ENCODE data around the gene ECM2. TPM values are rescaled to one million over a fixed set of nuclear protein-coding genes. Genes with fewer than 3 reads are reported as not detected.

ECM2 gene
- total RNA-seq, 2 experiments from 2014 or later: not detected

GRCh38 chr9:92484563-92484962 lies 51.2 kb downstream of the ECM2 start:
- Histone ChIP-seq H3K27me3 (ENCODE audit: control insufficient read depth in 1 of 2, insufficient read depth in 2 of 2, low read length in 2 of 2) (no peaks in the 10 kb centered on the region), H3K4me3 (ENCODE audit: low read length) (no peak overlapping the region), H3K36me3 (ENCODE audit: insufficient read depth, low read length) (no peaks in the 10 kb centered on the region), H3K9me3 (ENCODE audit: control insufficient read depth in 1 of 2, insufficient read depth in 1 of 2, low read length in 2 of 2) (no peaks in the 10 kb centered on the region), H3K27ac (ENCODE audit: low read depth in 1 of 2, low read length in 2 of 2) (no peak overlapping the region), H3K4me1 (ENCODE audit: insufficient read depth, low read length) (no peaks in the 10 kb centered on the region)
- TF ChIP-seq CTCF (IDR thresholded peaks at IDR 0.05): no peak
- intact Hi-C loops (cut with DNase I, micrococcal nuclease): no loop called here
- no peak overlapping the region for H3K27ac Mint-ChIP-seq
- ChIA-PET CTCF (no interaction called here), POLR2A (interaction anchor here (1.1 kb wide), 1 partner anchor 18 kb away, joined by 3 read pairs; no protein-coding TSS in a partner anchor)
- H3K9me3 Mint-ChIP-seq: no peaks in the 10 kb centered on the region
- no peak for ATAC-seq (ENCODE audit: poor library complexity)
- H3K4me3 Mint-ChIP-seq: no peak overlapping the region
- DNase-seq: no peak
- no peaks in the 10 kb centered on the region for H3K4me1 Mint-ChIP-seq (ENCODE audit: low read depth)
- H3K36me3 Mint-ChIP-seq (ENCODE audit: low read depth): no peaks in the 10 kb centered on the region
- H3K27me3 Mint-ChIP-seq: no peaks in the 10 kb centered on the region

- Mint-ChIP-seq H3K27ac (no peak overlapping the region), H3K36me3 (ENCODE audit: low read depth) (no peaks in the 10 kb centered on the region), H3K9me3 (no peaks in the 10 kb centered on the region), H3K4me1 (ENCODE audit: low read depth) (no peaks in the 10 kb centered on the region), H3K27me3 (no peaks in the 10 kb centered on the region), H3K4me3 (no peak overlapping the region)
- H3K4me3 ChIP-seq (ENCODE audit: low read length): no peak overlapping the region
- no peak for TF ChIP-seq CTCF (IDR thresholded peaks at IDR 0.05)
- CTCF ChIA-PET: no interaction called here
- H3K27ac ChIP-seq (ENCODE audit: low read depth in 1 of 2, low read length in 2 of 2): no peak overlapping the region
- H3K9me3 ChIP-seq (ENCODE audit: control insufficient read depth in 1 of 2, insufficient read depth in 1 of 2, low read length in 2 of 2): no peaks in the 10 kb centered on the region
- H3K36me3 ChIP-seq (ENCODE audit: insufficient read depth, low read length): no peaks in the 10 kb centered on the region
- intact Hi-C loops (cut with DNase I, micrococcal nuclease): no loop called here
- ATAC-seq (ENCODE audit: poor library complexity): no peak
- DNase-seq: no peak
- POLR2A ChIA-PET: no interaction called here
- H3K27me3 ChIP-seq (ENCODE audit: control insufficient read depth in 1 of 2, insufficient read depth in 2 of 2, low read length in 2 of 2): no peaks in the 10 kb centered on the region
- H3K4me1 ChIP-seq (ENCODE audit: insufficient read depth, low read length): no peaks in the 10 kb centered on the region
Observed at GRCh38 chr9:92483627-92484545, 51.9 kb downstream of the ECM2 start.

- TF ChIP-seq CTCF (IDR thresholded peaks at IDR 0.05): no peak
- Mint-ChIP-seq H3K9me3 (no peaks in the 10 kb centered on the region), H3K36me3 (ENCODE audit: low read depth) (no peaks in the 10 kb centered on the region), H3K4me1 (ENCODE audit: low read depth) (no peaks in the 10 kb centered on the region), H3K27me3 (no peaks in the 10 kb centered on the region), H3K4me3 (no peak overlapping the region), H3K27ac (no peak overlapping the region)
- Histone ChIP-seq H3K4me1 (ENCODE audit: insufficient read depth, low read length) (no peaks in the 10 kb centered on the region), H3K27me3 (ENCODE audit: control insufficient read depth in 1 of 2, insufficient read depth in 2 of 2, low read length in 2 of 2) (no peaks in the 10 kb centered on the region), H3K9me3 (ENCODE audit: control insufficient read depth in 1 of 2, insufficient read depth in 1 of 2, low read length in 2 of 2) (no peaks in the 10 kb centered on the region), H3K36me3 (ENCODE audit: insufficient read depth, low read length) (no peaks in the 10 kb centered on the region), H3K27ac (ENCODE audit: low read depth in 1 of 2, low read length in 2 of 2) (no peak overlapping the region), H3K4me3 (ENCODE audit: low read length) (no peak overlapping the region)
- ChIA-PET POLR2A (interaction anchor here (1.0 kb wide), 1 partner anchor 40 kb away, joined by 4 read pairs; no protein-coding TSS in a partner anchor), CTCF (interaction anchor here (1.1 kb wide), 1 partner anchor 29 kb away, joined by 3 read pairs; no protein-coding TSS in a partner anchor)
- no peak for ATAC-seq (ENCODE audit: poor library complexity)
- intact Hi-C loops (cut with DNase I, micrococcal nuclease): no loop called here
- no peak for DNase-seq
Observed at GRCh38 chr9:92482805-92483204, 53.0 kb downstream of the ECM2 start.
